GM12878 (cell line): ENCODE results near the gene SLC25A47. TPM values are rescaled to one million over a fixed set of nuclear protein-coding genes. Genes with fewer than 3 reads are reported as not detected.

Experiments used
- ATAC-seq: fragments of 200-7000 bp; cut with Tn5 transposase; 3 replicates; pipeline ENCODE4 v1.9.1; 2020; ENCODE audit warnings: mild to moderate bottlenecking, moderate library complexity
- BruUV-seq: library from RNA; stranded (reverse); fragments of 400-500 nt; replicated peaks from 2 replicates; lab custom pipeline; 2021; lab: Mats Ljungman, UMichigan
- CTCF ChIA-PET: fragments of 300-600 bp; sonication (Branson Sonifier 250); formaldehyde crosslinking; extraction: SDS; loops from one replicate; lab custom pipeline; 2021; ENCODE audit warnings: inconsistent platforms; lab: Yijun Ruan, JAX
- POLR2A ChIA-PET: fragments of 350-600 bp; formaldehyde crosslinking; extraction: SDS; loops from one replicate; lab custom pipeline; 2021; ENCODE audit warnings: inconsistent platforms; lab: Charles Lee
- RAD21 ChIA-PET: fragments of 300-600 bp; sonication (Branson Sonifier 250); formaldehyde crosslinking; loops from one replicate; lab custom pipeline; 2023; ENCODE audit warnings: antibody characterized with exemption; ENCODE audit not compliant: unreplicated experiment; lab: Charles Lee
- SMC1A ChIA-PET: fragments of 300-600 bp; sonication (Branson Sonifier 250); formaldehyde crosslinking; loops from one replicate; lab custom pipeline; 2023; ENCODE audit not compliant: unreplicated experiment, uncharacterized antibody; lab: Charles Lee
- DNase-seq: peaks from one replicate; pipeline ENCODE4 v3.0.0-alpha.2; 2011; ENCODE audit warnings: low read depth, low spot score
- FAIRE-seq: peaks from 3 replicates; lab custom pipeline; 2011; peaks lifted over from hg19 to GRCh38; lab: Jason Lieb, UNC
- H2AFZ ChIP-seq: 2 replicates; pipeline ENCODE4 v1.6.0; 2011; ENCODE audit warnings: low read depth, low read length, control low read depth; ENCODE audit not compliant: control insufficient read depth
- H3K27ac ChIP-seq: 2 replicates; pipeline ENCODE4 v1.5.1; 2011; ENCODE audit warnings: control low read depth; ENCODE audit not compliant: control insufficient read depth, insufficient read depth
- H3K27me3 ChIP-seq, 2 experiments: replicated peaks in 1 of 2; 2 replicates each; pipeline versions ENCODE4 v1.6.0 to v1.6.1; 2011; ENCODE audit warnings: low read length in 1 of 2; ENCODE audit not compliant: control insufficient read depth in 2 of 2, insufficient read depth in 2 of 2
- H3K36me3 ChIP-seq, 2 experiments: 2 replicates each; pipeline ENCODE4 v1.5.1; 2011; ENCODE audit warnings: low read length in 1 of 2; ENCODE audit not compliant: control insufficient read depth in 2 of 2, insufficient read depth in 2 of 2
- H3K4me1 ChIP-seq: 2 replicates; pipeline ENCODE4 v1.6.1; 2011; ENCODE audit warnings: mild to moderate bottlenecking, low read length, moderate library complexity, mixed read lengths; ENCODE audit not compliant: control insufficient read depth, insufficient read depth
- H3K4me2 ChIP-seq: 2 replicates; pipeline ENCODE4 v1.6.0; 2011; ENCODE audit warnings: control low read depth; ENCODE audit not compliant: control insufficient read depth, insufficient read depth
- H3K4me3 ChIP-seq: fragments of 200-600 bp; sonication (generic); 2 replicates; pipeline ENCODE4 v1.5.1; 2016
- H3K79me2 ChIP-seq: 2 replicates; pipeline ENCODE4 v1.6.0; 2011; ENCODE audit warnings: low read length; ENCODE audit not compliant: control insufficient read depth, insufficient read depth
- H3K9ac ChIP-seq: 2 replicates; pipeline ENCODE4 v1.8.0; 2011; ENCODE audit warnings: low read length, control low read depth, mixed read lengths; ENCODE audit not compliant: control insufficient read depth, insufficient read depth
- H3K9me3 ChIP-seq: replicated peaks from 3 replicates; pipeline ENCODE4 v1.5.1; 2011; ENCODE audit warnings: mild to moderate bottlenecking, low read length; ENCODE audit not compliant: control insufficient read depth, insufficient read depth
- H4K20me1 ChIP-seq: 2 replicates; pipeline ENCODE4 v1.6.0; 2011; ENCODE audit not compliant: control insufficient read depth, insufficient read depth
- CBFB ChIP-seq: IDR thresholded peaks from 2 replicates; pipeline ENCODE4 v1.6.1; 2016; ENCODE audit warnings: antibody characterized with exemption, low read depth
- CREB1 ChIP-seq: IDR thresholded peaks from 2 replicates; pipeline ENCODE4 v1.6.1; 2012; ENCODE audit warnings: low read depth, mild to moderate bottlenecking, inconsistent platforms
- EGR1 ChIP-seq, 2 experiments: IDR thresholded peaks; 1 replicate in 1 of 2; 2 replicates in 1 of 2; pipeline ENCODE4 v1.6.1; 2011 to 2012; ENCODE audit warnings: low read depth in 2 of 2, low read length in 2 of 2, borderline replicate concordance in 1 of 2, mild to moderate bottlenecking in 1 of 2, moderate library complexity in 1 of 2
- FOXK2 ChIP-seq: fragments of 450-650 bp; IDR thresholded peaks from 2 replicates; pipeline ENCODE4 v1.6.1; 2017; ENCODE audit warnings: mild to moderate bottlenecking, moderate library complexity
- FOXM1 ChIP-seq: IDR thresholded peaks from 2 replicates; pipeline ENCODE4 v1.6.1; 2012; ENCODE audit warnings: low read depth, mild to moderate bottlenecking, inconsistent platforms, low read length, moderate library complexity
- GATAD2B ChIP-seq: fragments of 450-650 bp; conservative IDR thresholded peaks from 2 replicates; pipeline ENCODE4 v1.6.1; 2017; ENCODE audit warnings: low read depth, mild to moderate bottlenecking, moderate library complexity
- HCFC1 ChIP-seq: fragments of 150-350 bp; IDR thresholded peaks from 2 replicates; pipeline ENCODE4 v1.6.1; 2014; ENCODE audit warnings: low read length
- PML ChIP-seq: IDR thresholded peaks from 2 replicates; pipeline ENCODE4 v1.6.1; 2012; ENCODE audit warnings: low read length, inconsistent platforms
- RCOR1 ChIP-seq: conservative IDR thresholded peaks from 2 replicates; pipeline ENCODE4 v1.6.1; 2012; ENCODE audit warnings: low read depth, low read length, improper control_type of control experiment
- ZSCAN29 ChIP-seq: fragments of 450-650 bp; IDR thresholded peaks from 2 replicates; pipeline ENCODE4 v1.6.1; 2017; ENCODE audit warnings: mild to moderate bottlenecking, moderate library complexity
- WGBS: methylation state at CpG from one replicate; pipeline ENCODE4 v1.1.6; 2016; ENCODE audit warnings: low lambda C conversion rate; ENCODE audit not compliant: insufficient replicate concordance, insufficient coverage; ENCODE audit errors: missing lambda C conversion rate; 5-methylcytosine and 5-hydroxymethylcytosine counted together
- in situ Hi-C: fragments of 300-500 bp; cut with MboI; formaldehyde crosslinking; loops from 9 replicates; pipeline ENCODE4 v1.14.3; 2018; ENCODE audit warnings: mixed read lengths
- intact Hi-C: fragments of 100-400 bp; cut with micrococcal nuclease; formaldehyde crosslinking; loops from one replicate; pipeline ENCODE4 v1.14.2; 2022; ENCODE audit not compliant: unreplicated experiment
- polyA plus RNA-seq, 11 experiments: library from polyadenylated mRNA; depleted of rRNA in 4 of 11; unstranded in 6 of 11; stranded (reverse) in 5 of 11; fragments of >200 nt; fragmentation: Nextera tagmentation in 4 of 11; fragmentation: Illumina TruSeq in 1 of 11; extraction: Ambion mirVana in 4 of 11; extraction: Trizol in 1 of 11; gene quantifications; 1 replicate in 1 of 11; 2 replicates in 10 of 11; pipeline versions ENCODE4 v1.2.1 to v1.2.3, GENCODE V29; 2011 to 2016; ENCODE audit warnings: inconsistent platforms in 2 of 11, missing spikeins in 2 of 11, low read depth in 1 of 11
- total RNA-seq, 4 experiments: library from RNA; depleted of rRNA in 3 of 4; stranded (reverse); fragments of >200 nt in 3 of 4; fragmentation: Illumina TruSeq in 1 of 4; extraction: Trizol in 1 of 4; gene quantifications; 2 replicates each; pipeline versions ENCODE4 v1.2.1 to v1.2.3, GENCODE V29; 2013 to 2021
- TF ChIP-seq, protein P1 (sequence below): IDR thresholded peaks from 2 replicates; pipeline ENCODE4 v1.6.1; 2012; ENCODE audit warnings: low read depth, low read length, improper control_type of control experiment
- TF ChIP-seq, protein P2 (sequence below): fragments of 450-650 bp; IDR thresholded peaks from 2 replicates; pipeline ENCODE4 v1.6.1; 2016; ENCODE audit warnings: mild to moderate bottlenecking
- TF ChIP-seq, protein P3 (sequence below): IDR thresholded peaks from 2 replicates; pipeline ENCODE4 v1.6.1; 2011; ENCODE audit warnings: borderline replicate concordance, low read depth, mild to moderate bottlenecking, moderate library complexity, mixed read lengths, low read length; ENCODE audit not compliant: insufficient read depth; ENCODE audit errors: extremely low read length
- TF ChIP-seq, protein P4 (sequence below): IDR thresholded peaks from 2 replicates; pipeline ENCODE4 v1.6.1; 2012; ENCODE audit warnings: low read depth, low read length, improper control_type of control experiment
- TF ChIP-seq, protein P5 (sequence below): fragments of 150-350 bp; IDR thresholded peaks from 2 replicates; pipeline ENCODE4 v1.6.1; 2016; ENCODE audit warnings: low read depth, low read length

SLC25A47 gene
- total and polyA plus RNA-seq, 10 of the 15 experiments (the other 5 are each of a cell fraction or from before 2014, with no cell fraction given) = 0.14 TPM; not detected in 9

DNA sequence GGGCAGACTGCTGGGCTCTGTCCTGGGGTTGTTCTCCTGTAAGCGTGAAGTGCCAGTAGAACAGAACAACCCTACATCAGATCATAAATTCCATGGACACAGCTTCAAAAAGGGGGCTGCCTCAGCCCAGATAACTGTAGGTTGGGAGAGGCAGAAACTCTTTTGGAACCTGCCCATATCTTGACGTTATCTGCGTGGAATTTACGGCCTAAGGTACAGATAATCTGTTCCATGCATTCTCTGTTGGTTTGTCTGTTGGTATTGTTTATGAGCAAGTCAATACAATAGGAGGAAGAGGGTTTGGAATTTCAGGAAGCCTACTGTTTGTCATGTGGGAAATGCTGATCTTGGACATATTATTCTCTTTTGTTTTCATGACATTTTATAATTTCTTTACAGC is 36.7 kb downstream of the SLC25A47 start (continued):
- TF ChIP-seq, protein P1, sequence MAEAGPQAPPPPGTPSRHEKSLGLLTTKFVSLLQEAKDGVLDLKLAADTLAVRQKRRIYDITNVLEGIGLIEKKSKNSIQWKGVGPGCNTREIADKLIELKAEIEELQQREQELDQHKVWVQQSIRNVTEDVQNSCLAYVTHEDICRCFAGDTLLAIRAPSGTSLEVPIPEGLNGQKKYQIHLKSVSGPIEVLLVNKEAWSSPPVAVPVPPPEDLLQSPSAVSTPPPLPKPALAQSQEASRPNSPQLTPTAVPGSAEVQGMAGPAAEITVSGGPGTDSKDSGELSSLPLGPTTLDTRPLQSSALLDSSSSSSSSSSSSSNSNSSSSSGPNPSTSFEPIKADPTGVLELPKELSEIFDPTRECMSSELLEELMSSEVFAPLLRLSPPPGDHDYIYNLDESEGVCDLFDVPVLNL = no peak
- no peak for TF ChIP-seq ZSCAN29
- no peak for TF ChIP-seq RCOR1
- TF ChIP-seq, protein P2, sequence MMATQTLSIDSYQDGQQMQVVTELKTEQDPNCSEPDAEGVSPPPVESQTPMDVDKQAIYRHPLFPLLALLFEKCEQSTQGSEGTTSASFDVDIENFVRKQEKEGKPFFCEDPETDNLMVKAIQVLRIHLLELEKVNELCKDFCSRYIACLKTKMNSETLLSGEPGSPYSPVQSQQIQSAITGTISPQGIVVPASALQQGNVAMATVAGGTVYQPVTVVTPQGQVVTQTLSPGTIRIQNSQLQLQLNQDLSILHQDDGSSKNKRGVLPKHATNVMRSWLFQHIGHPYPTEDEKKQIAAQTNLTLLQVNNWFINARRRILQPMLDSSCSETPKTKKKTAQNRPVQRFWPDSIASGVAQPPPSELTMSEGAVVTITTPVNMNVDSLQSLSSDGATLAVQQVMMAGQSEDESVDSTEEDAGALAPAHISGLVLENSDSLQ = no peak
- no peak for TF ChIP-seq GATAD2B
- no peak for TF ChIP-seq PML
- no peak for TF ChIP-seq CREB1

DNA sequence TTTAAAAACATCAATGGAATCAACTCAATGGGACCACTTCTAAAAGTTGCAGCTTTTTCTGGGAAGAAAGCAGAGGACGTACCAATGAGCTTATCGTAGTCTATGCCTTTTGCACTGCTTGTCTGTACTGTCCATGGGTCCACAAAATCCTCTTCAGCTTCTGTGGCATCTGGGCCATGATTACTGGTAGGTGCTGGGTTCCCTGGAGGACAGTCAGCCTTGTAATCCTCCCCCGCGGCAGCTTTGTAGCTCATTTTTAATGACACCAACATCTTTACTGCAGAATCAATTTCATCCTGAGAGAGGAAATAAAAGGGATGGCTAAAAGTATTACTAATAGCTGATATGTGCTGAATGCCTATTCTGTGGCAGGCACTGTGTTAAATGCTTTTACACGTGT is 38.5 kb downstream of the SLC25A47 start:
- peaks cover 7 to 36% of the 10 kb centered on the region in 2 experiments for H3K36me3 ChIP-seq
- H3K4me3 ChIP-seq = no peak overlapping the region
- in situ Hi-C loops = no loop called here
- H3K27me3 ChIP-seq = no peaks in the 10 kb centered on the region
- no peak overlapping the region for H2AFZ ChIP-seq
- ChIA-PET RAD21 (interaction anchor here (1.0 kb wide), 2 partner anchors 10 to 16 kb away, joined by 3 to 4 read pairs; no protein-coding TSS in a partner anchor), SMC1A (interaction anchor here (0.6 to 2.9 kb wide), 6 partner anchors 9 to 152 kb away, joined by 3 to 15 read pairs (median 4); a partner anchor contains a TSS), POLR2A (interaction anchor here (1.2 to 1.8 kb wide), 3 partner anchors 9 to 14 kb away, joined by 3 to 6 read pairs (median 4); no protein-coding TSS in a partner anchor), CTCF (interaction anchor here (0.8 to 1.4 kb wide), 8 partner anchors 13 to 92 kb away, joined by 3 to 8 read pairs (median 3); a partner anchor contains a TSS)
- H4K20me1 ChIP-seq = no peaks in the 10 kb centered on the region
- no peak overlapping the region for H3K4me2 ChIP-seq
- no peaks in the 10 kb centered on the region; the same call in 1 of the 2 replicates for H3K79me2 ChIP-seq
- no peaks in the 10 kb centered on the region for H3K9me3 ChIP-seq
- ATAC-seq (no peak), FAIRE-seq (no peak), DNase-seq (no peak)
- no peak overlapping the region for H3K9ac ChIP-seq
- H3K27ac ChIP-seq = no peak overlapping the region
- intact Hi-C loops = no loop called here
- 98% methylated on average over 5 of the region's 5 CpGs for WGBS
- H3K4me1 ChIP-seq = no peaks in the 10 kb centered on the region; the same call in 1 of the 2 replicates
- BruUV-seq = no TSS peak
- TF ChIP-seq, protein P3, sequence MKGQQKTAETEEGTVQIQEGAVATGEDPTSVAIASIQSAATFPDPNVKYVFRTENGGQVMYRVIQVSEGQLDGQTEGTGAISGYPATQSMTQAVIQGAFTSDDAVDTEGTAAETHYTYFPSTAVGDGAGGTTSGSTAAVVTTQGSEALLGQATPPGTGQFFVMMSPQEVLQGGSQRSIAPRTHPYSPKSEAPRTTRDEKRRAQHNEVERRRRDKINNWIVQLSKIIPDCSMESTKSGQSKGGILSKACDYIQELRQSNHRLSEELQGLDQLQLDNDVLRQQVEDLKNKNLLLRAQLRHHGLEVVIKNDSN = no peak
- TF ChIP-seq CBFB (no peak), FOXM1 (no peak), FOXK2 (no peak), EGR1 (IDR thresholded peaks at IDR 0.05; ENCODE audit: borderline replicate concordance in 1 of 2, low read depth in 2 of 2, low read length in 2 of 2) (no peak), PML (no peak), HCFC1 (no peak)
- TF ChIP-seq, protein P4, sequence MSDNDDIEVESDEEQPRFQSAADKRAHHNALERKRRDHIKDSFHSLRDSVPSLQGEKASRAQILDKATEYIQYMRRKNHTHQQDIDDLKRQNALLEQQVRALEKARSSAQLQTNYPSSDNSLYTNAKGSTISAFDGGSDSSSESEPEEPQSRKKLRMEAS = no peak
- TF ChIP-seq, protein P5, sequence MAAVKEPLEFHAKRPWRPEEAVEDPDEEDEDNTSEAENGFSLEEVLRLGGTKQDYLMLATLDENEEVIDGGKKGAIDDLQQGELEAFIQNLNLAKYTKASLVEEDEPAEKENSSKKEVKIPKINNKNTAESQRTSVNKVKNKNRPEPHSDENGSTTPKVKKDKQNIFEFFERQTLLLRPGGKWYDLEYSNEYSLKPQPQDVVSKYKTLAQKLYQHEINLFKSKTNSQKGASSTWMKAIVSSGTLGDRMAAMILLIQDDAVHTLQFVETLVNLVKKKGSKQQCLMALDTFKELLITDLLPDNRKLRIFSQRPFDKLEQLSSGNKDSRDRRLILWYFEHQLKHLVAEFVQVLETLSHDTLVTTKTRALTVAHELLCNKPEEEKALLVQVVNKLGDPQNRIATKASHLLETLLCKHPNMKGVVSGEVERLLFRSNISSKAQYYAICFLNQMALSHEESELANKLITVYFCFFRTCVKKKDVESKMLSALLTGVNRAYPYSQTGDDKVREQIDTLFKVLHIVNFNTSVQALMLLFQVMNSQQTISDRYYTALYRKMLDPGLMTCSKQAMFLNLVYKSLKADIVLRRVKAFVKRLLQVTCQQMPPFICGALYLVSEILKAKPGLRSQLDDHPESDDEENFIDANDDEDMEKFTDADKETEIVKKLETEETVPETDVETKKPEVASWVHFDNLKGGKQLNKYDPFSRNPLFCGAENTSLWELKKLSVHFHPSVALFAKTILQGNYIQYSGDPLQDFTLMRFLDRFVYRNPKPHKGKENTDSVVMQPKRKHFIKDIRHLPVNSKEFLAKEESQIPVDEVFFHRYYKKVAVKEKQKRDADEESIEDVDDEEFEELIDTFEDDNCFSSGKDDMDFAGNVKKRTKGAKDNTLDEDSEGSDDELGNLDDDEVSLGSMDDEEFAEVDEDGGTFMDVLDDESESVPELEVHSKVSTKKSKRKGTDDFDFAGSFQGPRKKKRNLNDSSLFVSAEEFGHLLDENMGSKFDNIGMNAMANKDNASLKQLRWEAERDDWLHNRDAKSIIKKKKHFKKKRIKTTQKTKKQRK = no peak
- TF ChIP-seq, protein P1 = no peak
